Inferior parietal cortex (tissue), 1 donor: ENCODE results near the gene CCDC85C.

Source experiments
- DNase-seq: peaks from one replicate; pipeline ENCODE4 v3.0.0-alpha.2; 2016; ENCODE audit errors: extremely low spot score

Gene CCDC85C

DNA sequence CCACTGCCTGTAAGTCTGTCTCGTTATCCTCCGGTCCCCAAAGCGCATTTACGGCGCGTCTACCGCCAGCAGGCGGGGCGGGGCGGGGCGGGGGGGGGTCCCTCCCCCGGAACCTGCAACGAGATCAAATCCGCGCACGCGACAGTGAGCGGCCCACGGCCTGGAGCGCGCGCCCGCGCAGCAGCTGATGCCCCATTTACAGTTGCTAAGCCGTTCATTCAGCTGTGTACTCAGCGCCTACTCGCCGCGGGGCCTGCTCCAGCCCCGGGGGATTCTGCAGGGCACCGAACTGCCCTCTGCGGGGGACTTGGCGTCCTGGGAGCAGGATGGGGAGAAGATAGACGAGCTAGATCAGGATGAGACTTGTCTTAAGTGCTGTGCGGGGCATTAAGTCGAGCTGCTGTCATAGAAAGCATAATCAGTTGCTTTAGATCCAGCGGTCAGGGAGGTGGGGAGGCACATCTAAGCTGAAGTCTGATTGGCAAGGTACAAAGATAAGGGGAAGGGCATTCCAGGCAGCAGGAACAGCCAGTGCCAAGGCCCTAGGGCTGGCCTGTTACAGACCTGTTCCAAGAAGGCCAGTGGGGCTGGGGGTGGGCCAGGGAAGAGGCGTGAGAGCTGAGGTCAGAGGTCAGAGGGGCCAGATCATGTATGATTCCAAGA lies 1.4 kb upstream of the CCDC85C start:
- DNase-seq, result peak; percentile 53

DNA sequence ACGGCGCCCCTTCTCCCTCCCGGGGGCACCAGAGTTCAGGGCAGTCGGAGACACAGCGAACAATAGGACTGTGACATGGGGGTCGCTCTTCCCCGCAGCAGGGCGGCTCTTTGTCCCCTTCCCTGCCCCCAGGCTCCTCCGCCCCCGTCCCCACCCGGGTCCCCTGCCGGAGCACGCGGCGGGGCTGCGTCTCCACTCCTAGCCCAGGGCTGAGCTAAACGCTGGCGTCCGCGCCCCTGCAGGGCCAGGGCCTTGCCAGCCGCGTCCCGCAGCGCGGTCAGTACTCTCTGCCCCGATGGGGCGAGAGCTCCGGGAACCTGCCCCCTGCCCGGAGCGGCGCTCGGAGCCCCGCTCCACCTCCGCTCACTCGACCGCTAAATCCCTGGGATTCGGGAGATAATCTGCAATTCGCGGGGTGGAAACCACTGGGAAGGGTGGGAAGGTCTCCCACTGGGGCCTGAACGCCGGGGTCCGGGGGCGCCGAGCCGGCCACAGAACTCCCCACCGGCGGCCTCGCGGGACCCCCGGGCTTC lies 825 bp upstream of the CCDC85C start:
- DNase-seq, result no peak

GRCh38 chr14:99604278-99604765 lies 315 bp upstream of the CCDC85C start:
- DNase-seq, result peak; percentile 87

DNA sequence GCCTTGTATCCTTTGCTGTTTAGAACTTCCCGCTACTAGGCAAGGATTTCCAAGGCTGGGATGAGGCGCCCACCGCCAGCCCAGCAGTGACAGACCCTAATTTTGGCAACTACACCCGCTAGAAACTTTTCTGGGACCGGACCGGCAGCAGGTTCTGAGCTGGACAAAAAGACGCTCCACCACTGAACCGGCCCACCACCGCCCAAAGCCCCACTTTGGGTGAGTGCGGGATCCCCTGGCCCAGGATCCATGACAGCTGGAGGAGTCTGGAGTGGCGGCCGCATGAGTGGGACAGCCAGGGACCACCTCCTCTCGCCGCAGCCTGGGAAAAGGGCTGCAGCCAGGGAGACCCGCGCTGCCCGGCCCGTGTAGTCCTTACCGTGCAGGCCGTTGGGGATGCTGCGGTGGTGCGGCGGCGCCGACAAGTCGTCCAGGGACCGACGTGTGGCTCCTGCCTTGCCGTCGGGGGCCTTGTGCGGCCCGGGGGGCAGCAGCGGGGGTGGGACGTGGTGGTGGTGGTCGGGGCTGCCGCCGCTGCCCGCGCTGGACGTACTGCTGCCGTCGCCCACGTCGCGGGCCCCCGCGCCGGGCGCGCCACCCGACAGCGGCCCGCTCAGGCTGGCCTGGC lies 1.1 kb downstream of the CCDC85C start:
- no peak for DNase-seq

DNA sequence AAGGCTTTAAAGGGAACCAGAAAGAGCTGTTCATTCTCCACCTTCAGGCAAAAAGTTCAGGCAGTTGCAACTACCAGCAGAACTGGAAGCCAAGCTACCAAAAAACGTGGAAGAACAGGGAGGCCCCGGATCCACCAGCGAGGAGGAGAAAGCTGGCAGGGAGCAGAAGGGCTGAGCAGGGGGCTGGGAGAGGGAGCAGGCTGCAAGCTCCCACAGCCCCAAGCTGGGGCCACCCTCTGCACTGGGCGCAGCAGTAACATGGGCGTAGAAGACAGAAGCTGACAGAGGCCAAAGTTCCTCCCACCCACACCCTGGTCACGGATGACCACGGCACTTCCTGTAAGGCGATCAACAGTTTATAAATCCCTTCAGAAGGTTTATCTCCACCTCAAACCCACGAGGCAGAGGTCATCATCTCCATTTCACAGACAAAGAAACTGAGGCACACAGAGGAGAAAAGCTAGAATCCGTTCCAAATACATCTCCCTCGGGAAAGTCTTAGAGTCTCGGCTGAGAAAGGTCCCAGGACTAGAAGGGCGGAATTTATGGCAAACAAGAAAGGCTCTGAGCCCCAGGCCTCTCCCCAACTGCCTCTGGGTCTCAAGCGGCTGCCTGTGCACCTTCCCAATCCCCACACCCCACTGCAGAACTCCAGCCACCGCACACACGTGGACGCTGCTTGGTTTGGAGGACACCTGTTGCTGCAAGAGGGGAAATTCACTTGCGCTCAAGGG lies 1.8 kb downstream of the CCDC85C start:
- DNase-seq, result no peak

DNA sequence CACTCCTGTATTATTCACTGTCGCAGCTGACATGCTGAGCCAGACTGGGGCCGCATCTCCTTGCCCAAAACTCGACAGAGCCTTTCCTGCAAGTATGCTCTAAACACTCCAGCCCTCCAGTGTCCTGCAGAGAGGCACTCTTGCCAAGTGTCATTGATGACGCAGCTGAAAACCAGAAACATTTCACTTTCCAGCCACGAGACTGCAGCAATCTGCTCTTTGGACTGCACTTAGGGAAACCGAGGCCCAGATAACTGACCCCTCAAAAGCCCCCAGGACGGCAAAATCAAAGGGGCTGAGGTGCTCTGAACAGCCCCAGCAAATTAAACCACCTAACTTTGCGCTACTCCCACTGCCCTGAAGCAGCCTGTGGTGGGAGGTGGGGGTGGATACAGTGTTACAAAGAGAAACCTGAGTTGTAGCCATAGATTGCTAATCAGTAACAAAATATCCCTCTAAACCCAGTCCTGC lies 2.6 kb downstream of the CCDC85C start:
- DNase-seq, result no peak

DNA sequence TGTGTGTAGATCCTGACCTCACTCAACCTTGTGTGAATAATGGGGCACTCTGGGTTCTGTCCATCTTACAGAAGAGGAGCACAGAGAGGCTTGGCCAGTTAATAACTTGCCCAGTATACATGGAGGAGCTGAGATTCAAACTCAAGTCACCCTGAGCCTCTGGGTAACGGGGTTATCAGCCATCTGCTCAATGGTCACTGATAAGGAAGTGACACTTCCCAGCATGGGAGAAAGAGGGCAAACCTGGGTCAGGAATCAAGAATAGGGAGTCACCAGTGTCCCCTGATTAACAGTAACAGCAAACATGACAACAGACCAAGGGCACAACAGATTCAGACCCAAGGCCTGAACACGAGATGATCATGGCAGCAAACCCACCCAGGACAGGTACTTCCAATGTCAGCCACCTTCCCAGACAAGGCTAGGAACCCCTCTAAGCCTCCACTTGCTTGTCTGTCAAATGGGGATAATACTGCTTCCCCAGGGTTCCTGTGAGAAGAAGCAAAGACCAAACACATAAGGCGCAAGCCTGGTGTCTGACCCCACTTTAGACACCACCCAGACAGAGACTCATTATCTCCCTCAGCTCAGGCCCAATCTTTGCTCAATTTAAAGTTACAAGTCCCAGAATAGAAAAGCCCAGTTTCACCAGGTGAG lies 3.6 kb downstream of the CCDC85C start:
- DNase-seq, result no peak

GRCh38 chr14:99599393-99599792 lies 4.6 kb downstream of the CCDC85C start:
- no peak for DNase-seq

- no peak for DNase-seq
These were observed 5.2 kb downstream of the CCDC85C start for GRCh38 chr14:99598774-99599173.

DNA sequence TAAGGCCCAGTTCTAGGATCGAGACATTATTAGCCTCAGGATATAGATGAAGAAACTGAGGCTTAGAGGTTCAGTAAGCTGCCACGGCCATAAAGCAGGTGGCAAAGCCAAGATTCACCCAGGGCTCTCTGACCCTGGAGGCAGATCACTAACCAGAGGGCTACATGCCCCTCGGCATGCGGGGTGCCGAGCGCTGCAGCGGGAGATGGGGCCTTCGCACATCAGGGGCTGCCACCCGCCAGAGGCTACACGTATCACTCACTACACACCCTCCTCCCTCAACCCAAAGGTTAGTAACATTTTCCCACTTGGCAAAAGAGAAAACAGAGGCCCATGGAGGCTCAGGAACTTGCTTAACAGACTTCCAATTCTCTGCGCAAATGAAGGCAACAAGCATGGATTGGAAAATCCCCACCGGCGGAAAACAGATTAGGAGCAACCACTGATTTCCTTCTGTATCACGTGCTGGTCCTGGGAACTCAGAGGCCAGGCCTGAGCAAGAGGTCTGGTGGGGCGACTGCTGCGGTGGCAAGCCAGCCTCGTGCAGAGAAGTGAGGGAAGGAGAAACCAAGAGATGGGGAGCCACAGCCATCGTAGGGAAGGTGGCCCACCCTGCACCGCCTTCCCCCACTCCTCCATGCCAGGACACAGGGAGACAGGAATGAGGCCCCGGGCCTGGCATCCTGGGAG lies 6.0 kb downstream of the CCDC85C start:
- no peak for DNase-seq

DNA sequence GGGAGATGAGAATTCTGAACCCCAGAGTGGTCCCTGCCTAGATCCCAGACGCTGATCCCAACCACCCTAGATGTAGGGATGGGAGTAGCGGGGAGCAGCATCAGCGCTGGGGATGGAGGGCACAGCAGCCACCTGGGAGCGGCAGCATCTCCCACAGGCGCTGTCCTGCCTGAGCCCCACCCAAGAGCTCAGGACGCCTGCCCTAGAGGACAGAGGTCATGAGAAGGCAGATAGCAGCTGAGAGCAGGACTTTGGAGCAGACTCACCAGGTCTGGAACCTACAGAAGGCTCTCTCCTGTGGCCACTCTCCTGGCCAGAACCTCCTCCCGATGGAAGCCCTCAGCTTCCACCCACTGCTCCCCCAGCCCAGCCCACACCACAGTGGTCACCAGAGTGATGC lies 7.2 kb downstream of the CCDC85C start:
- DNase-seq, result no peak

- no peak for DNase-seq
These were observed 7.9 kb downstream of the CCDC85C start for GRCh38 chr14:99596071-99596627.

DNA sequence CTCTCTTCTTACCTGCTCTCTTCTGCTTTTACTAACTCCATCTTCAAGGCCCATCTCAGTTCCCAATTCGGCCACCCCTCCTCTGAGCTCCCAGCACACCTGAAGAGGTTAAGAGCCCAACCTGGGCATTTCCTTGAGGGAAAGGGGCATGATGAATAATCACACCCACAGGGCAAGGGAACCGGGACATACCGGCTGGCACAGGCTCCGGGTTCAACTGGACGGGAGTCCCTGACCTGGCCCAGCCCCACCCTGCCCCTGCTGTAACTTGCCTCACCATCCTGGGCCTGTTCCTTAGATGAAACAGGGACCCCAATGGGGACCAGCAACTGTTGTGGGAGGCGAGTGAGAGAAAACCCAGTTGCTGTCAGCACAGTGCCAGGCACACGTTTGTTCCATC lies 8.5 kb downstream of the CCDC85C start:
- no peak for DNase-seq

DNA sequence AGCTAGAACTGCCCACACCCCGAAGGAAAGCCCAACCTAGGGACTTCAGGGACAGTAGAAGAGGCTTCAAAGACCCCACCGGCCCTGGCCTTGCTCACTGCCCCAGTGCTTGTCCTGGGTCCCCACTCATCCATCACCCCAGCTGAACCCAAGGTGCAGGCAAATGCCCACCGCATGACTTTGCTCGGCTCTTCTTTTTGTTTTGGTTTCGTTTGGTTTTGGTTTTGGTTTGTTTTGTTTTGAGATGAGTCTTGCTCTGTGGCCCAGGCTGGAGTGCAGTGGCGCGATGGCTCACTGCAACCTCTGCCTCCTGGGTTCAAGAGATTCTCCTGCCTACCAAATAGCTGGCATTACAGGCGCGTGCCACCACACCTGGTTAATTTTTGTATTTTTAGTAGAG lies 9.0 kb downstream of the CCDC85C start:
- no peak for DNase-seq

DNA sequence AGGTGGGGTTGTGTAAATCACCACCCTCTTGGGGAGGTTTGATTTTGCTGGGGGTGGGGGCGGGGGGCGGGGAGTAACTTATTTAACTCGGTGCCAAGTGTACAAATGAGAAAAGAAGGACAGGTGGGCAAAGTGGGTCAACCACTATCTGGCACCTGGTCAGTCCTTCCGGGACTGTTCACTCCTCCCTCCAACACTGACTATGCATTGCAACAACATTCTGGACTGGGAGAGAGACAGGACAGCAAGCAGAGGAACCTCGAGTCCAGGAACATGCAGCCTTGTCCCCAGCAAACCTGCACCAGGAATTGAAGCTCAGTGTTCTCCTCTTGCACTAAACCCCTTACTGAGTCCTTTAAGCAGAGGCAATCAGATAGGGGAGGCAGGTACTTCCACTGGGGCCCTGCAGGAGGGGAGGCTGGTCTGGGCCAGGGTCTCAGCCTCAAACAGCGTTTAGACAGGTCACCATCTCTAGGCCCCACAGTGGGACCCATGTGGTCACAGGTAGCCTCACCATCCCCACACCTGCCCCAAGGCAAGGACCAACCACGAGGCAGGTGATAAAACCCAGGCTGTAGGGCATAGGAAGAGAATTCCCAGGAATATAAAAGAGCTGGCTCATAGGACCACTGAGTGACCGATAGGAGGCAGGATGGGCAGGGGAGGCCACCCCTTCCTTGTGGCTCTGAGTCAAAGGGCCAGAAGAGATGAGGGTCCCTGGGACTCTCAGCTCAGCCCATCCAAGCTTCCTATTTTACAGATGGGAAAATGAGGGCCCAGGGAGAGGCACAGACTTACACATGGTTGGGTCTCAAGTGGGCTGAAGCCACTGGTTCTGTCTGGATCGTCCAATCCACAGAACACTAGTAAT lies 9.8 kb downstream of the CCDC85C start:
- DNase-seq, result no peak

GRCh38 chr14:99592933-99593753 lies 10.9 kb downstream of the CCDC85C start:
- no peak for DNase-seq

- no peak for DNase-seq
These were observed 11.6 kb downstream of the CCDC85C start for GRCh38 chr14:99592394-99592793.

DNA sequence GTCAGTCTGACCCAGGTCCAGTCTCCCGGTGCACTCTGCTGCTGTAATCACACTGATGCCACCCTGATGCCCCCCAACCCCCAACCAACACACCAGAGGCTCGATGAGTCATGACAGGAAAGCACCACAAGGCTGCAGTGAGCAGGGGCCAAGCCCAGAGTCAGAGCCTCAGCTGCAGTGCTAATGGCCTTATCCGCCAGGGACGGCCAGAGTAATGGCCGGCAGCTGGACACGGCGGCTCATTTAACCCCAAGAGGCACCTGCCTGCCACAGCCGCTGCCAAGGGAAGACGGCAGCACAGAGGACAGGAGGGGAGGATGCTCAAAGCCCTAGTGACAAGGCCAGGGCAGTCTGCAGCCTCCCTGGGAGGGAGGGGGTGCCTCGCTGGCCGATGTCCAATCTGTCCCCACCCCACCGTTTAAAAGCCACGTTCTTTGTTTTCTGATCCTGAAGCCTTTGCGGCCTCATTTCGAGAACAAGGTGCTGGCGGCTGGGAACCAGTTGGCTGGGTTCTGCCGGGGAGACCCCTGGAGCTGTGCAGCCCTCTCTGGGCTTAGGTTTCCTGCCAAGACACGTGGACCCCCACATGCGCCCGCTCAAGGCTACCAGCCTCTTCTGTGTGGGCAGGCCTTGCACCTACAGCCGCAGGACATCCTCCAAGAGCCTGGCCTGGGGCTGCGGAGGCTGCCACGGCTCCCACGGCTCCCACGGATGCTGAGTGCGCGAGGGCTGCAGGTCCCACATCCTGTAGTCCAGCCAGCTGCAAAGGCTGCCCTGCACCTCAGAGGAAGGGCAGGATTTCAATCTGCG lies 13.1 kb downstream of the CCDC85C start:
- DNase-seq, result no peak
